ENCODE data around the gene FSTL1. TPM values are rescaled to one million over a fixed set of nuclear protein-coding genes. Genes with fewer than 3 reads are reported as not detected.

The FSTL1 gene
- total RNA-seq, 5 donors from 2014 or later (not counting 1 experiment from before 2014, with no cell fraction given), result 0.76 to 5.1 (median 1.5) TPM

GRCh38 chr3:120492103-120492502 is 41.3 kb upstream of the FSTL1 start:
- H3K27me3 ChIP-seq (replicated peaks in 1 of 2; ENCODE audit: control insufficient read depth in 2 of 2, extremely low read depth in 1 of 2, insufficient read depth in 2 of 2, low read length in 1 of 2), result peaks cover 0 to 6% of the 10 kb centered on the region in 2 experiments
- Mint-ChIP-seq H3K36me3 (no peaks in the 10 kb centered on the region), H3K4me1 (no peaks in the 10 kb centered on the region)

GRCh38 chr3:120489421-120489820 is 38.6 kb upstream of the FSTL1 start:
- Mint-ChIP-seq H3K9me3 (peaks cover 0 to 6% (median 4%) of the 10 kb centered on the region in 3 donors), H3K27ac (no peak overlapping the region), H3K4me3 (no peak overlapping the region), H3K36me3 (no peaks in the 10 kb centered on the region), H3K27me3 (peaks cover 40 to 51% of the 10 kb centered on the region in 2 donors), H3K4me1 (no peaks in the 10 kb centered on the region)
- ATAC-seq (replicated peaks in 1 of 4) (no peak), DNase-seq (no peak)
- ChIA-PET POLR2A (no interaction called here), CTCF (no interaction called here)
- Histone ChIP-seq H3K27me3 (replicated peaks in 1 of 2; ENCODE audit: control insufficient read depth in 2 of 2, extremely low read depth in 1 of 2, insufficient read depth in 2 of 2, low read length in 1 of 2) (peaks cover 0 to 6% of the 10 kb centered on the region in 2 experiments), H3K4me1 (ENCODE audit: control insufficient read depth in 1 of 2, extremely low read depth in 1 of 2, insufficient read depth in 2 of 2, low read length in 2 of 2) (no peaks in the 10 kb centered on the region), H3K36me3 (ENCODE audit: control insufficient read depth in 2 of 2, extremely low read depth in 1 of 2, insufficient read depth in 1 of 2, low read length in 1 of 2) (no peaks in the 10 kb centered on the region), H3K27ac (ENCODE audit: low read length) (no peak overlapping the region), H3K9me3 (no peaks in the 10 kb centered on the region), H3K4me3 (ENCODE audit: control insufficient read depth in 1 of 2, extremely low read depth in 1 of 2, low read length in 1 of 2) (no peak overlapping the region)
- WGBS (ENCODE audit: insufficient coverage), result 88% methylated on average over 1 of the region's 2 CpGs

More at GRCh38 chr3:120492103-120492502, 41.3 kb upstream of the FSTL1 start:
- H3K4me3 ChIP-seq (ENCODE audit: control insufficient read depth in 1 of 2, extremely low read depth in 1 of 2, low read length in 1 of 2), result no peak overlapping the region
- H3K4me1 ChIP-seq (ENCODE audit: control insufficient read depth in 1 of 2, extremely low read depth in 1 of 2, insufficient read depth in 2 of 2, low read length in 2 of 2), result no peaks in the 10 kb centered on the region
- CTCF ChIA-PET, result interaction anchor here in 1 of 2 donors (1.0 kb wide), 1 partner anchor 11 kb away, joined by 3 read pairs; no protein-coding TSS in a partner anchor
- Mint-ChIP-seq H3K9me3 (peaks cover 0 to 22% (median 15%) of the 10 kb centered on the region in 3 donors), H3K4me3 (no peak overlapping the region), H3K27ac (no peak overlapping the region), H3K27me3 (peaks cover 35 to 37% of the 10 kb centered on the region in 2 donors)
- H3K36me3 ChIP-seq (ENCODE audit: control insufficient read depth in 2 of 2, extremely low read depth in 1 of 2, insufficient read depth in 1 of 2, low read length in 1 of 2), result no peaks in the 10 kb centered on the region
- DNase-seq (no peak), ATAC-seq (replicated peaks in 1 of 4) (no peak)
- H3K9me3 ChIP-seq, result no peaks in the 10 kb centered on the region
- POLR2A ChIA-PET, result no interaction called here
- H3K27ac ChIP-seq (ENCODE audit: low read length), result no peak overlapping the region
- no CpG with 5 or more reads among the region's 5 CpGs for WGBS (ENCODE audit: insufficient coverage)

GRCh38 chr3:120488296-120488695 is 37.5 kb upstream of the FSTL1 start:
- H3K4me3 Mint-ChIP-seq, result no peak overlapping the region
- Histone ChIP-seq H3K27ac (ENCODE audit: low read length) (no peak overlapping the region), H3K27me3 (replicated peaks in 1 of 2; ENCODE audit: control insufficient read depth in 2 of 2, extremely low read depth in 1 of 2, insufficient read depth in 2 of 2, low read length in 1 of 2) (peaks cover 0 to 6% of the 10 kb centered on the region in 2 experiments), H3K4me1 (ENCODE audit: control insufficient read depth in 1 of 2, extremely low read depth in 1 of 2, insufficient read depth in 2 of 2, low read length in 2 of 2) (no peaks in the 10 kb centered on the region), H3K4me3 (ENCODE audit: control insufficient read depth in 1 of 2, extremely low read depth in 1 of 2, low read length in 1 of 2) (no peak overlapping the region), H3K9me3 (no peaks in the 10 kb centered on the region), H3K36me3 (ENCODE audit: control insufficient read depth in 2 of 2, extremely low read depth in 1 of 2, insufficient read depth in 1 of 2, low read length in 1 of 2) (no peaks in the 10 kb centered on the region)
- peaks cover 0 to under 1% (median 0%) of the 10 kb centered on the region in 3 donors for H3K9me3 Mint-ChIP-seq
- POLR2A ChIA-PET, result no interaction called here
- no peaks in the 10 kb centered on the region for H3K36me3 Mint-ChIP-seq
- no peaks in the 10 kb centered on the region for H3K4me1 Mint-ChIP-seq
- WGBS (ENCODE audit: insufficient coverage), result 62% methylated on average over 3 of the region's 3 CpGs
- CTCF ChIA-PET, result interaction anchor here in 1 of 2 donors (0.6 kb wide), 1 partner anchor 9 kb away, joined by 3 read pairs; no protein-coding TSS in a partner anchor
- ATAC-seq (replicated peaks in 1 of 4) (no peak), DNase-seq (no peak)
- H3K27me3 Mint-ChIP-seq, result peaks cover 37 to 47% of the 10 kb centered on the region in 2 donors
- no peak overlapping the region for H3K27ac Mint-ChIP-seq

- 100% methylated on average over 2 of the region's 3 CpGs for WGBS (ENCODE audit: insufficient coverage)
- Histone ChIP-seq H3K27ac (ENCODE audit: low read length) (no peak overlapping the region), H3K4me3 (ENCODE audit: control insufficient read depth in 1 of 2, extremely low read depth in 1 of 2, low read length in 1 of 2) (no peak overlapping the region), H3K4me1 (ENCODE audit: control insufficient read depth in 1 of 2, extremely low read depth in 1 of 2, insufficient read depth in 2 of 2, low read length in 2 of 2) (no peaks in the 10 kb centered on the region), H3K27me3 (replicated peaks in 1 of 2; ENCODE audit: control insufficient read depth in 2 of 2, extremely low read depth in 1 of 2, insufficient read depth in 2 of 2, low read length in 1 of 2) (peaks cover 0 to 6% of the 10 kb centered on the region in 2 experiments), H3K9me3 (no peaks in the 10 kb centered on the region), H3K36me3 (ENCODE audit: control insufficient read depth in 2 of 2, extremely low read depth in 1 of 2, insufficient read depth in 1 of 2, low read length in 1 of 2) (no peaks in the 10 kb centered on the region)
- ATAC-seq (replicated peaks in 1 of 4), result no peak
- ChIA-PET POLR2A (no interaction called here), CTCF (no interaction called here)
- no peaks in the 10 kb centered on the region for H3K4me1 Mint-ChIP-seq
- no peaks in the 10 kb centered on the region for H3K9me3 Mint-ChIP-seq
- H3K27ac Mint-ChIP-seq, result no peak overlapping the region
- peaks cover 33 to 46% of the 10 kb centered on the region in 2 donors for H3K27me3 Mint-ChIP-seq
- no peaks in the 10 kb centered on the region for H3K36me3 Mint-ChIP-seq
- DNase-seq, result no peak
- no peak overlapping the region for H3K4me3 Mint-ChIP-seq
These were observed 36.4 kb upstream of the FSTL1 start for GRCh38 chr3:120487191-120487650.

DNA sequence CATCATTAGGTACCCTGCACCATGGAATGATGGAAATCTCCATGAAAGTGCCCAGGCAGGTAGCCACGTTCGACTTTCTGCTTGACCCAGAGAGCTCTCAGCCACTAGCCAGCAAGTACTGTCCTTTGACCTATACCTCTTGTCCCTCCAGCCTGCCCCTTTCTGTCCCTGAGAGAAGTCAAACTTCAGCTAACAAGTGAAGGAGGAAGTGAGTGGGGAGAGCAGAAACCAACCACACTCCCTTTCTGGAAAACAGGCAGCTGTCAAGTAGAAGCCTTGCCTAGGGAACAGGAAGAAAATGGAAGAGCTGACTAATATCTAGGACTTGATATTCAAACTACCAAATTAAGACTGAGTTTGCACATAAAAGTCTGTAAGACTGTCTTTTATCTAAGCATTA is 30.3 kb upstream of the FSTL1 start:
- CTCF ChIA-PET, result no interaction called here
- H3K4me3 ChIP-seq (ENCODE audit: control insufficient read depth in 1 of 2, extremely low read depth in 1 of 2, low read length in 1 of 2), result no peak overlapping the region

GRCh38 chr3:120477781-120478180 is 27.0 kb upstream of the FSTL1 start:
- H3K27ac ChIP-seq (ENCODE audit: low read length), result no peak overlapping the region
- Mint-ChIP-seq H3K4me1 (no peaks in the 10 kb centered on the region), H3K27me3 (peaks cover under 1 to 4% of the 10 kb centered on the region in 2 donors), H3K36me3 (no peaks in the 10 kb centered on the region), H3K9me3 (no peaks in the 10 kb centered on the region), H3K27ac (no peak overlapping the region), H3K4me3 (no peak overlapping the region)
- H3K36me3 ChIP-seq (ENCODE audit: control insufficient read depth in 2 of 2, extremely low read depth in 1 of 2, insufficient read depth in 1 of 2, low read length in 1 of 2), result no peaks in the 10 kb centered on the region
- no peaks in the 10 kb centered on the region for H3K4me1 ChIP-seq (ENCODE audit: control insufficient read depth in 1 of 2, extremely low read depth in 1 of 2, insufficient read depth in 2 of 2, low read length in 2 of 2)
- no peaks in the 10 kb centered on the region for H3K9me3 ChIP-seq
- ChIA-PET CTCF (no interaction called here), POLR2A (no interaction called here)
- H3K27me3 ChIP-seq (replicated peaks in 1 of 2; ENCODE audit: control insufficient read depth in 2 of 2, extremely low read depth in 1 of 2, insufficient read depth in 2 of 2, low read length in 1 of 2), result peaks cover 0 to 5% of the 10 kb centered on the region in 2 experiments
- no peak overlapping the region for H3K4me3 ChIP-seq (ENCODE audit: control insufficient read depth in 1 of 2, extremely low read depth in 1 of 2, low read length in 1 of 2)
- ATAC-seq (replicated peaks in 1 of 4), result no peak
- no peak for DNase-seq
- WGBS (ENCODE audit: insufficient coverage), result 75% methylated on average over 1 of the region's 4 CpGs

More for the DNA sequence above, 30.3 kb upstream of the FSTL1 start:
- H3K36me3 ChIP-seq (ENCODE audit: control insufficient read depth in 2 of 2, extremely low read depth in 1 of 2, insufficient read depth in 1 of 2, low read length in 1 of 2), result no peaks in the 10 kb centered on the region
- Mint-ChIP-seq H3K36me3 (no peaks in the 10 kb centered on the region), H3K4me1 (no peaks in the 10 kb centered on the region), H3K27me3 (peaks cover 3 to 7% of the 10 kb centered on the region in 2 donors), H3K27ac (no peak overlapping the region), H3K9me3 (no peaks in the 10 kb centered on the region), H3K4me3 (no peak overlapping the region)
- DNase-seq (no peak), ATAC-seq (replicated peaks in 1 of 4) (no peak)
- H3K9me3 ChIP-seq, result no peaks in the 10 kb centered on the region
- H3K4me1 ChIP-seq (ENCODE audit: control insufficient read depth in 1 of 2, extremely low read depth in 1 of 2, insufficient read depth in 2 of 2, low read length in 2 of 2), result no peaks in the 10 kb centered on the region
- POLR2A ChIA-PET, result no interaction called here
- peaks cover 0 to 5% of the 10 kb centered on the region in 2 experiments for H3K27me3 ChIP-seq (replicated peaks in 1 of 2; ENCODE audit: control insufficient read depth in 2 of 2, extremely low read depth in 1 of 2, insufficient read depth in 2 of 2, low read length in 1 of 2)
- no CpG with 5 or more reads among the region's 2 CpGs for WGBS (ENCODE audit: insufficient coverage)
- H3K27ac ChIP-seq (ENCODE audit: low read length), result no peak overlapping the region

All from T-cell (primary cell).